T-helper 17 cell (primary cell): ENCODE measurements around the gene GIPC2. TPM values are rescaled to one million over a fixed set of nuclear protein-coding genes. Genes with fewer than 3 reads are reported as not detected.

Experiments
- ATAC-seq: fragments of 150-1000 bp; cut with Tn5 transposase; 2 replicates; pipeline ENCODE4 v1.10.0; 2021; ENCODE audit warnings: mild to moderate bottlenecking, moderate library complexity
- DNase-seq, 3 donors: peaks; one replicate each; pipeline versions ENCODE4 v3.0.0 to v3.0.0-alpha.2; 2020 to 2021
- H3K9me3 ChIP-seq: one replicate; pipeline ENCODE4 v1.7.0; 2013; ENCODE audit warnings: low read length, mild to moderate bottlenecking; ENCODE audit not compliant: control insufficient read depth, poor library complexity, severe bottlenecking
- H3K27ac Mint-ChIP-seq: one replicate; pipeline ENCODE4 v1.8.0; 2022; ENCODE audit warnings: mild to moderate bottlenecking, moderate library complexity, mixed read lengths
- H3K27me3 Mint-ChIP-seq: one replicate; pipeline ENCODE4 v1.8.0; 2022; ENCODE audit warnings: mixed read lengths
- H3K36me3 Mint-ChIP-seq: one replicate; pipeline ENCODE4 v1.8.0; 2022; ENCODE audit warnings: low read depth, mixed read lengths
- H3K4me1 Mint-ChIP-seq: one replicate; pipeline ENCODE4 v1.8.0; 2022; ENCODE audit warnings: mild to moderate bottlenecking, mixed read lengths
- H3K4me3 Mint-ChIP-seq: one replicate; pipeline ENCODE4 v1.8.0; 2022; ENCODE audit warnings: mild to moderate bottlenecking, moderate library complexity, mixed read lengths
- total RNA-seq, 4 donors: library from RNA in 2 of 4; stranded (reverse) in 2 of 4; gene quantifications; one replicate each; pipeline ENCODE4 v1.2.3 and lab custom pipeline; 2022 to 2026

Gene GIPC2
- total RNA-seq, 2 donors from 2014 or later, result 0.17 TPM; not detected in 1

GRCh38 chr1:78122389-78122788 lies 76.6 kb downstream of the GIPC2 start:
- Mint-ChIP-seq H3K36me3 (no peaks in the 10 kb centered on the region), H3K4me1 (no peaks in the 10 kb centered on the region), H3K27me3 (no peaks in the 10 kb centered on the region), H3K27ac (no peak overlapping the region), H3K4me3 (no peak overlapping the region)
- DNase-seq, result no peak
- no peaks in the 10 kb centered on the region for H3K9me3 ChIP-seq
- ATAC-seq, result no peak

GRCh38 chr1:78126506-78126905 lies 80.7 kb downstream of the GIPC2 start:
- H3K27ac Mint-ChIP-seq, result no peak overlapping the region
- DNase-seq, result no peak
- H3K9me3 ChIP-seq, result no peaks in the 10 kb centered on the region
- H3K4me1 Mint-ChIP-seq, result no peaks in the 10 kb centered on the region
- no peak for ATAC-seq
- no peaks in the 10 kb centered on the region for H3K36me3 Mint-ChIP-seq
- H3K4me3 Mint-ChIP-seq, result no peak overlapping the region
- H3K27me3 Mint-ChIP-seq, result no peaks in the 10 kb centered on the region

- no peaks in the 10 kb centered on the region for H3K27me3 Mint-ChIP-seq
- no peak for DNase-seq
- peaks cover 3% of the 10 kb centered on the region for H3K4me1 Mint-ChIP-seq
- ATAC-seq, result no peak
- no peaks in the 10 kb centered on the region for H3K36me3 Mint-ChIP-seq
- no peak overlapping the region for H3K27ac Mint-ChIP-seq
- no peak overlapping the region for H3K4me3 Mint-ChIP-seq
- H3K9me3 ChIP-seq, result no peaks in the 10 kb centered on the region
Observed at GRCh38 chr1:78132174-78132947, 86.6 kb downstream of the GIPC2 start.

- Mint-ChIP-seq H3K36me3 (no peaks in the 10 kb centered on the region), H3K27me3 (no peaks in the 10 kb centered on the region), H3K4me1 (peaks cover 3% of the 10 kb centered on the region), H3K27ac (no peak overlapping the region), H3K4me3 (no peak overlapping the region)
- no peak for DNase-seq
- no peak for ATAC-seq
- H3K9me3 ChIP-seq, result no peaks in the 10 kb centered on the region
Observed at GRCh38 chr1:78132948-78133322, 87.2 kb downstream of the GIPC2 start.

GRCh38 chr1:78136680-78137079 lies 90.9 kb downstream of the GIPC2 start:
- ATAC-seq (no peak), DNase-seq (no peak)
- peaks cover under 1% of the 10 kb centered on the region for H3K36me3 Mint-ChIP-seq
- H3K27me3 Mint-ChIP-seq, result no peaks in the 10 kb centered on the region
- peaks cover 3% of the 10 kb centered on the region for H3K4me1 Mint-ChIP-seq
- H3K9me3 ChIP-seq, result no peaks in the 10 kb centered on the region
- H3K27ac Mint-ChIP-seq, result no peak overlapping the region
- H3K4me3 Mint-ChIP-seq, result no peak overlapping the region

GRCh38 chr1:78141531-78142231 lies 95.9 kb downstream of the GIPC2 start:
- Mint-ChIP-seq H3K4me3 (no peak overlapping the region), H3K27ac (no peak overlapping the region), H3K36me3 (peaks cover 6% of the 10 kb centered on the region), H3K4me1 (peaks cover 7% of the 10 kb centered on the region), H3K27me3 (peaks cover under 1% of the 10 kb centered on the region)
- ATAC-seq, result no peak
- H3K9me3 ChIP-seq, result no peaks in the 10 kb centered on the region
- no peak for DNase-seq

- ATAC-seq, result no peak
- H3K27me3 Mint-ChIP-seq, result peaks cover 11% of the 10 kb centered on the region
- no peaks in the 10 kb centered on the region for H3K9me3 ChIP-seq
- DNase-seq, result no peak
- peak overlapping the region; percentile 82 for H3K27ac Mint-ChIP-seq
- peaks cover 6% of the 10 kb centered on the region for H3K36me3 Mint-ChIP-seq
- H3K4me3 Mint-ChIP-seq, result peak overlapping the region; percentile 93
- peaks cover 7% of the 10 kb centered on the region for H3K4me1 Mint-ChIP-seq
Observed at GRCh38 chr1:78142736-78143135, 97.0 kb downstream of the GIPC2 start.

- ATAC-seq (peak; percentile 65), DNase-seq (no peak)
- H3K4me1 Mint-ChIP-seq, result peaks cover 7% of the 10 kb centered on the region
- H3K9me3 ChIP-seq, result no peaks in the 10 kb centered on the region
- peaks cover 6% of the 10 kb centered on the region for H3K36me3 Mint-ChIP-seq
- H3K27ac Mint-ChIP-seq, result peak overlapping the region; percentile 82
- peaks cover 15% of the 10 kb centered on the region for H3K27me3 Mint-ChIP-seq
- peak overlapping the region; percentile 93 for H3K4me3 Mint-ChIP-seq
Observed at GRCh38 chr1:78143152-78143551, 97.4 kb downstream of the GIPC2 start.

GRCh38 chr1:78143673-78144072 lies 97.9 kb downstream of the GIPC2 start:
- H3K36me3 Mint-ChIP-seq, result peaks cover 6% of the 10 kb centered on the region
- H3K27ac Mint-ChIP-seq, result peak overlapping the region; percentile 82
- peak overlapping the region; percentile 93 for H3K4me3 Mint-ChIP-seq
- H3K9me3 ChIP-seq, result no peaks in the 10 kb centered on the region
- DNase-seq, result no peak
- peaks cover 21% of the 10 kb centered on the region for H3K27me3 Mint-ChIP-seq
- ATAC-seq, result no peak
- H3K4me1 Mint-ChIP-seq, result peaks cover 7% of the 10 kb centered on the region

GRCh38 chr1:78145105-78145580 lies 99.4 kb downstream of the GIPC2 start:
- H3K9me3 ChIP-seq, result no peaks in the 10 kb centered on the region
- ATAC-seq, result peak; percentile 69
- Mint-ChIP-seq H3K27ac (no peak overlapping the region), H3K4me1 (peaks cover 7% of the 10 kb centered on the region), H3K4me3 (no peak overlapping the region), H3K36me3 (peaks cover 6% of the 10 kb centered on the region), H3K27me3 (peaks cover 27% of the 10 kb centered on the region)
- no peak for DNase-seq

- no peaks in the 10 kb centered on the region for H3K9me3 ChIP-seq
- Mint-ChIP-seq H3K4me3 (no peak overlapping the region), H3K27ac (peak overlapping the region; percentile 24), H3K36me3 (peaks cover 7% of the 10 kb centered on the region), H3K27me3 (peaks cover 34% of the 10 kb centered on the region), H3K4me1 (peaks cover 7% of the 10 kb centered on the region)
- DNase-seq, result no peak
- no peak for ATAC-seq
Observed at GRCh38 chr1:78146205-78146771, 100.5 kb downstream of the GIPC2 start.

GRCh38 chr1:78147031-78147430 lies 101.3 kb downstream of the GIPC2 start:
- H3K27ac Mint-ChIP-seq, result no peak overlapping the region
- H3K4me3 Mint-ChIP-seq, result no peak overlapping the region
- peaks cover 34% of the 10 kb centered on the region for H3K27me3 Mint-ChIP-seq
- peaks cover 7% of the 10 kb centered on the region for H3K4me1 Mint-ChIP-seq
- no peaks in the 10 kb centered on the region for H3K9me3 ChIP-seq
- H3K36me3 Mint-ChIP-seq, result peaks cover 4% of the 10 kb centered on the region
- ATAC-seq (no peak), DNase-seq (no peak)

GRCh38 chr1:78153092-78153736 lies 107.4 kb downstream of the GIPC2 start:
- Mint-ChIP-seq H3K27ac (no peak overlapping the region), H3K36me3 (peaks cover 2% of the 10 kb centered on the region), H3K27me3 (peaks cover 47% of the 10 kb centered on the region), H3K4me3 (no peak overlapping the region), H3K4me1 (no peaks in the 10 kb centered on the region)
- no peak for DNase-seq
- ATAC-seq, result no peak
- no peaks in the 10 kb centered on the region for H3K9me3 ChIP-seq
